Posterior cingulate gyrus (tissue), 11 donors: ENCODE results near the gene IL2RA.
A peak's percentile ranks its signal among the peaks of the same experiment; 100 is the strongest.
"Not testable (repeated sequence)": the region's sequence is repeated elsewhere in the genome, so short reads cannot be mapped to it uniquely, and the experiment has no call there.

Experiments
- DNase-seq, 10 donors: peaks; one replicate each; pipeline versions ENCODE4 v3.0.0 to v3.0.0-alpha.2; 2020 to 2021; ENCODE audit warnings: mixed read lengths in 3 of 10
- intact Hi-C: fragments of 100-400 bp; cut with DNase I; formaldehyde crosslinking; loops from one replicate; pipeline ENCODE4 v1.15.1; 2023

The IL2RA gene

GRCh38 chr10:6019010-6019782 lies 43.0 kb downstream of the IL2RA start:
- intact Hi-C loops, result no loop called here
- DNase-seq, result peak in 1 of 10 donors; percentile 36

GRCh38 chr10:6018422-6018821 lies 43.7 kb downstream of the IL2RA start:
- DNase-seq, result no peak
- intact Hi-C loops, result no loop called here

- peak in 1 of 10 donors; percentile 43 for DNase-seq
- intact Hi-C loops, result no loop called here
Observed at GRCh38 chr10:6017781-6018354, 44.3 kb downstream of the IL2RA start.

- peak in 4 of 10 donors; percentile 36 to 60 (median 48) for DNase-seq
- intact Hi-C loops, result loop anchor here (1.0 to 5.0 kb wide), 2 partner anchors 74 to 388 kb away; no protein-coding TSS in a partner anchor
Observed at GRCh38 chr10:6014241-6014761, 47.9 kb downstream of the IL2RA start.

- intact Hi-C loops, result loop anchor here (1.0 to 5.0 kb wide), 2 partner anchors 75 to 389 kb away; no protein-coding TSS in a partner anchor
- DNase-seq, result peak in 1 of 10 donors; percentile 55
Observed at GRCh38 chr10:6013413-6014192, 48.6 kb downstream of the IL2RA start.

GRCh38 chr10:6012121-6012905 lies 49.9 kb downstream of the IL2RA start:
- intact Hi-C loops, result loop anchor here (5.0 kb wide), 1 partner anchor 390 kb away; no protein-coding TSS in a partner anchor

GRCh38 chr10:6011558-6011957 lies 50.6 kb downstream of the IL2RA start:
- intact Hi-C loops, result loop anchor here (5.0 kb wide), 1 partner anchor 391 kb away; no protein-coding TSS in a partner anchor
- DNase-seq, result peak in 1 of 10 donors; percentile 32

More at GRCh38 chr10:6012121-6012905, 49.9 kb downstream of the IL2RA start:
- no peak for DNase-seq

- no peak for DNase-seq
- intact Hi-C loops, result loop anchor here (5.0 kb wide), 1 partner anchor 392 kb away; no protein-coding TSS in a partner anchor
Observed at GRCh38 chr10:6010569-6010968, 51.6 kb downstream of the IL2RA start.

- no peak for DNase-seq
- intact Hi-C loops, result loop anchor here (5.0 kb wide), 1 partner anchor 392 kb away; no protein-coding TSS in a partner anchor
Observed at GRCh38 chr10:6009961-6010360, 52.2 kb downstream of the IL2RA start.

GRCh38 chr10:6009150-6009549 lies 53.0 kb downstream of the IL2RA start:
- no peak for DNase-seq
- intact Hi-C loops, result no loop called here

- DNase-seq, result no peak
- intact Hi-C loops, result no loop called here
Observed at GRCh38 chr10:6008497-6009142, 53.5 kb downstream of the IL2RA start.

GRCh38 chr10:6006991-6007390 lies 55.2 kb downstream of the IL2RA start:
- intact Hi-C loops, result no loop called here
- no peak for DNase-seq

- DNase-seq, result no peak
- intact Hi-C loops, result no loop called here
Observed at GRCh38 chr10:6006546-6006945, 55.6 kb downstream of the IL2RA start.

- intact Hi-C loops, result no loop called here
- no peak for DNase-seq
Observed at GRCh38 chr10:6005856-6006395, 56.2 kb downstream of the IL2RA start.

- intact Hi-C loops, DNase-seq: not testable (repeated sequence)
Observed at GRCh38 chr10:6005161-6005804, 56.9 kb downstream of the IL2RA start.

GRCh38 chr10:6002809-6003510 lies 59.2 kb downstream of the IL2RA start:
- intact Hi-C loops, result no loop called here
- DNase-seq, result no peak

- no peak for DNase-seq
- intact Hi-C loops, result loop anchor here (2.0 kb wide), 1 partner anchor 25 kb away; no protein-coding TSS in a partner anchor
Observed at GRCh38 chr10:5999440-6000165, 62.6 kb downstream of the IL2RA start.
